Ovary (tissue), 3 donors: ENCODE results near the gene ESYT2.

Source experiments
- CTCF ChIP-seq, 3 donors: fragments of 450-650 bp in 2 of 3; fragments of 200-600 bp in 1 of 3; IDR thresholded peaks; one replicate each; pipeline versions ENCODE4 v1.5.1 to v1.8.0; 2016 to 2022; ENCODE audit warnings: antibody characterized with exemption in 3 of 3, mild to moderate bottlenecking in 1 of 3
- EP300 ChIP-seq: sonication (generic); formaldehyde crosslinking; IDR thresholded peaks from one replicate; pipeline ENCODE4 v1.6.1; 2017; ENCODE audit warnings: antibody characterized with exemption
- POLR2A ChIP-seq: fragments of 450-650 bp; IDR thresholded peaks from one replicate; pipeline ENCODE4 v1.6.1; 2017; ENCODE audit warnings: antibody characterized with exemption, mild to moderate bottlenecking, moderate library complexity
- donor health status: DM: no; HTN: no; CAD: no.

GRCh38 chr7:158837790-158838637 lies 8.7 kb upstream of the ESYT2 start:
- TF ChIP-seq CTCF (IDR thresholded peaks at IDR 0.05) (no peak), EP300 (no peak), POLR2A (no peak)
